HepG2 (cell line): ENCODE results near the gene CACNG7.

Source experiments
- CBX1 ChIP-seq: IDR thresholded peaks from one replicate; pipeline ENCODE4 v1.6.1; 2016; ENCODE audit warnings: antibody characterized with exemption, low read depth
- MED13 ChIP-seq: sonication (generic); formaldehyde crosslinking; IDR thresholded peaks from 2 replicates; pipeline ENCODE4 v1.5.0; 2020; ENCODE audit warnings: missing genetic modification reagents
- NCOA2 ChIP-seq: sonication (generic); formaldehyde crosslinking; IDR thresholded peaks from 2 replicates; pipeline ENCODE4 v1.8.0; 2022; ENCODE audit warnings: inconsistent platforms
- SUZ12 ChIP-seq: fragments of 150-350 bp; IDR thresholded peaks from 2 replicates; pipeline ENCODE4 v1.6.1; 2014; ENCODE audit warnings: low read depth, low read length
- TF ChIP-seq, protein P1 (sequence below): sonication (generic); formaldehyde crosslinking; IDR thresholded peaks from 2 replicates; pipeline ENCODE4 v1.5.0; 2020; ENCODE audit warnings: missing genetic modification reagents, mild to moderate bottlenecking, borderline replicate concordance

DNA sequence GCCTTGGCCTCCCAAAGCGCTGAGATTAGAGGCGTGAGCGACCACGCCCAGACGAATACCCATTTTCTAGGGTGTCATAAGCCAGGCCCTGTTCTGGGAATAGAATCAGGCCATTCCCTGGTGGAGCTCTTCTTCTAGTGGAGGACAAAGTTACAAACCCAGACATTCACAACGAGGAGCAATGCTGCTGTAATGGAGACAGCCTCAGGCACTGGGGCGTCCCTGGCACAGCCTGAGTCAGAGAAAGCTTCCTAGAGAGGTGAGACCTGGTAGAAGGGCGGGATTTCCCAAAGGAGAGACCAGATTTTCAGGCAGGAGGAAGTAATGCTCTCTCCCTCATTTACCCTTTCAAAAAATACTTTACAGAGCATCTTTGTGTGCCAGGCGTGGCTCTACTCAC, 14.4 kb upstream of the CACNG7 start:
- TF ChIP-seq NCOA2 (CRISPR knock-in tag) (no peak), MED13 (CRISPR knock-in tag) (no peak), CBX1 (no peak), SUZ12 (no peak)
- TF ChIP-seq, protein P1, sequence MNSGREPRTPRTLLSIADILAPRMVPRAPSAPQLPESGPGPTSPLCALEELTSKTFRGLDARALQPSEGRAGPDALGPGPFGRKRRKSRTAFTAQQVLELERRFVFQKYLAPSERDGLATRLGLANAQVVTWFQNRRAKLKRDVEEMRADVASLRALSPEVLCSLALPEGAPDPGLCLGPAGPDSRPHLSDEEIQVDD (CRISPR knock-in tag): no peak
